Testis (tissue), 3 donors: ENCODE results near the gene POP4. TPM values are rescaled to one million over a fixed set of nuclear protein-coding genes. Genes with fewer than 3 reads are reported as not detected.

Experiments
- DNase-seq: peaks from one replicate; pipeline ENCODE4 v3.0.0-alpha.2; 2019
- H3K27ac ChIP-seq, 2 donors: fragments of 200-600 bp; sonication (generic); one replicate each; pipeline ENCODE4 v1.5.1; 2019
- H3K27me3 ChIP-seq: fragments of 200-600 bp; sonication (generic); one replicate; pipeline ENCODE4 v1.5.1; 2019
- H3K36me3 ChIP-seq: fragments of 200-600 bp; sonication (generic); one replicate; pipeline ENCODE4 v1.5.1; 2017; ENCODE audit warnings: low read depth; ENCODE audit errors: missing control alignments
- H3K4me1 ChIP-seq: fragments of 200-600 bp; sonication (generic); one replicate; pipeline ENCODE4 v1.5.1; 2019
- H3K4me3 ChIP-seq, 2 donors: fragments of 200-600 bp; sonication (generic); one replicate each; pipeline ENCODE4 v1.5.1; 2017 to 2019
- H3K9me3 ChIP-seq: fragments of 200-600 bp; sonication (generic); one replicate; pipeline ENCODE4 v1.5.1; 2017
- CTCF ChIP-seq, 3 experiments: fragments of 450-650 bp in 2 of 3; fragments of 200-600 bp in 1 of 3; sonication (generic) in 1 of 3; IDR thresholded peaks; one replicate each; pipeline ENCODE4 v1.5.1; 2016 to 2019; ENCODE audit warnings: antibody characterized with exemption in 3 of 3, mild to moderate bottlenecking in 2 of 3, moderate library complexity in 1 of 3
- POLR2A ChIP-seq: fragments of 450-650 bp; IDR thresholded peaks from one replicate; pipeline ENCODE4 v1.6.1; 2017; ENCODE audit warnings: antibody characterized with exemption, mild to moderate bottlenecking, moderate library complexity
- WGBS, 2 donors: methylation state at CpG; one replicate each; pipeline ENCODE4 v1.1.5; 2018; 5-methylcytosine and 5-hydroxymethylcytosine counted together
- intact Hi-C: fragments of 100-400 bp; cut with DNase I; formaldehyde crosslinking; loops from one replicate; pipeline ENCODE4 v1.15.1; 2023; ENCODE audit warnings: low total_unique reads
- polyA plus RNA-seq: library from polyadenylated mRNA; stranded (reverse); fragments of 350-450 nt; fragmentation: Illumina TruSeq; extraction: RNeasy Lipid Tissue Mini Kit (QIAGEN cat#74804); gene quantifications from one replicate; pipeline ENCODE4 v1.2.3, GENCODE V29; 2014; ENCODE audit warnings: low read depth, low replicate concordance; ENCODE audit not compliant: insufficient read depth
- total RNA-seq, 2 donors: library from RNA; depleted of rRNA; stranded (reverse); fragments of >200 nt; gene quantifications; one replicate each; pipeline ENCODE4 v1.2.3, GENCODE V29; 2016

Gene POP4
- total and polyA plus RNA-seq, 3 donors from 2014 or later: 79.8 to 127 (median 82.4) TPM

DNA sequence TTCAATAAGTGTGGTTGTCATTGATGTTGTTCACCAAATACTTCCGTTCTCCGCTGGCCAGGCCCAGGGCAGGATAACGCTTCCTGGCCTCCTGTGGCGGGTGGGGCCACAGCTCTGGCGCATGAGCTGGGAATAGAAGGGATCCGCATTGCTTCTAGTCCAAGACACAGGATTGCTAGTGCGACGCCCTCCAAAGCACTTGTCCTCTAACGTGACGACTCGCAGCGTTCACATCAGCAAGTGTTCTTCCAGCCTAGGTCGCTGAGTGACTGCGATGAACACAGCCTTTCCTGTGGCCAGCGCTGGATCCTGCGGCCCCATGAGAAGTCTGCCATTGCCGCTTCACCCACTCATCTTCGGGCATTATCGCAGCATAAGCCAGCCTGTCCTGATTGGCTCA lies 40.9 kb upstream of the POP4 start:
- intact Hi-C loops: no loop called here
- no peaks in the 10 kb centered on the region for H3K9me3 ChIP-seq
- WGBS, 2 donors: 79 to 92% methylated on average over 13 to 19 of the region's 19 CpGs
- no peaks in the 10 kb centered on the region for H3K27me3 ChIP-seq
- no peaks in the 10 kb centered on the region for H3K4me1 ChIP-seq
- TF ChIP-seq POLR2A (no peak), CTCF (IDR thresholded peaks at IDR 0.05) (no peak)
- no peaks in the 10 kb centered on the region for H3K36me3 ChIP-seq
- DNase-seq: no peak
- H3K27ac ChIP-seq: no peak overlapping the region
- no peak overlapping the region for H3K4me3 ChIP-seq

- H3K27ac ChIP-seq: no peak overlapping the region
- 86 to 90% methylated on average over 3 of the region's 3 CpGs for WGBS, 2 donors
- H3K27me3 ChIP-seq: no peaks in the 10 kb centered on the region
- intact Hi-C loops: no loop called here
- H3K36me3 ChIP-seq: no peaks in the 10 kb centered on the region
- TF ChIP-seq CTCF (IDR thresholded peaks at IDR 0.05) (no peak), POLR2A (no peak)
- DNase-seq: no peak
- no peak overlapping the region for H3K4me3 ChIP-seq
- no peaks in the 10 kb centered on the region for H3K9me3 ChIP-seq
- no peaks in the 10 kb centered on the region for H3K4me1 ChIP-seq
Observed at GRCh38 chr19:29566496-29567054, 39.5 kb upstream of the POP4 start.

DNA sequence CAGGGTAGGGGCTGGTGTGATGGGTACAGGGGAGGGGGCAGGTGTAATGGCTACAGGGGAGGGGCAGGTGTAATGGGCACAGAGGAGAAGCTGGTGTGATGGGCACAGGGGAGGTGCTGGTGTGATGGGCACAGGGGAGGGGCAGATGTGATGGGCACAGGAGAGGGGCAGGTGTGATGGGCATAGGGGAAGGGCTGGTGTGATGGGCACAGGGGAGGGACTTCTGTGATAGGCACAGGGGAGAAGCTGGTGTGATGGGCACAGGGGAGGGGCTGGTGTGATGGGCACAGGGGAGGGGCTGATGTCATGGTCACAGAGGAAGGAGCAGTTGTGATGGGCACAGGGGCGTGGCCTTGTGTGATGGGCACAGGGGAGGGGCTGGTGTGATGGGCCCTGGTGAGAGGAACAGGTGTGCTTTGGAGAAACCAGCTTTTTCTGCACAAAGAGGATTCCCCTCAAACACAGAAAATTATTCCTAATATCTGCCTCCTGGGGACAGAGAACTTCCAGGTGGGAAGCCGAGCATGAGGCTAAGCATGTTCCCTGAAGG lies 38.6 kb upstream of the POP4 start:
- Histone ChIP-seq H3K36me3 (no peaks in the 10 kb centered on the region), H3K4me1 (no peaks in the 10 kb centered on the region), H3K27ac (no peak overlapping the region), H3K4me3 (no peak overlapping the region), H3K9me3 (no peaks in the 10 kb centered on the region), H3K27me3 (no peaks in the 10 kb centered on the region)
- 77 to 87% methylated on average over 2 of the region's 2 CpGs for WGBS, 2 donors
- no peak for TF ChIP-seq CTCF (IDR thresholded peaks at IDR 0.05)
- no peak for TF ChIP-seq POLR2A
- intact Hi-C loops: no loop called here
- DNase-seq: no peak

DNA sequence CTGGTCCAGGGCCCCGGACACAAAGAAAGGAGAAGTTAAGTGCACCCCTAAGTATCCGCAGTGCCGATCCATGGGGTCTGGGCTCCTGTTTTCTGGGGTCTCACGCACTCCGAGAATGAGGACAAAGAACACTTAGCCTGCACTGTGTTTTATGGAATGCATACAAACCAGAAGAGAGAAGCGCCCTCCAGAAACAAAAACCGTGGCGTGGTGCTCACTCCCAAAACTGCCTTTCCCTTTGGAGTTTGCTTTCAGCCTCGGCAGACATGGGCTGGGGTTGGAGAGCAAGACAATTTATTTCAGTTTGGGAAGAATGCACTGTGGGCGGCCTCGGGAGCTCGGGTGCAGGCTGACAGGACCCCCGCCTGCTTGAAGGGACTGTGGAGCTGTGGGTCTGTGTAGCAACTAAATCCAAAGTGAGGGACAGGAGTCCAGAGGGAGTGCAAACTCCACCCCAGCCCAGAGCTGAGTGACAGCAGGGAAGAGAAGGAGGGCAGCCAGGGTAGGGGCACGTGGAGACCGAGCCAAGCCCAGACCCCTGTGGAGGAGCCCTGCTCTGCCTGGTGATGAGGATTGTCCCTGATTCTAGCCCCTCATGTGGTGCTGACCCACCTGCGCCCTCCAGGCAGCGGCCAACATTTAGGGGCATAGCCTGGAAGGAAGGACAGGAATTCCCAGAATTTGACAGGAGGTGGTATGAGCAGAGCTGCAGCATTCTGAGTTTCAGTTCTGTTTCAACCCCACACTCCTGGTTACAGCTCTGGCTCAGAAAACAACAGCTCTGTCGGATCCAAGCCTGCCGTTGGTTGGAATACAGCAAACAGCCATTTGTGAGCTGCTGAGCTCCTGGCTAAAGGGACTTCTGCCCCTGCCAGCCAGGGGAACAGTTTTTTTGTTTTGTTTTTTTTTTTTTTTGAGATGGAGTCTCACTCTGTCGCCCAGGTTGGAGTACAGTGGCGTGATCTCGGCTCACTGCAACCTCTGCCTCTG lies 37.8 kb upstream of the POP4 start:
- Histone ChIP-seq H3K4me1 (no peaks in the 10 kb centered on the region), H3K27me3 (no peaks in the 10 kb centered on the region), H3K27ac (no peak overlapping the region), H3K36me3 (no peaks in the 10 kb centered on the region), H3K4me3 (no peak overlapping the region), H3K9me3 (no peaks in the 10 kb centered on the region)
- intact Hi-C loops: no loop called here
- 59 to 65% methylated on average over 17 to 22 of the region's 22 CpGs for WGBS, 2 donors
- TF ChIP-seq POLR2A (no peak), CTCF (IDR thresholded peaks at IDR 0.05) (no peak)
- no peak for DNase-seq
